ENCODE results near the gene C2CD2L.
"Not testable (repeated sequence)": the region's sequence is repeated elsewhere in the genome, so short reads cannot be mapped to it uniquely, and the experiment has no call there.

The C2CD2L gene

GRCh38 chr11:119106564-119107537 is at the start of gene C2CD2L:
C2CD2L (plus strand) TSS chr11:119107344; CDS start chr11:119107742, 398 bp downstream.
- peak; percentile 93 to 100 for DNase-seq

GRCh38 chr11:119059128-119059527 is 48.0 kb upstream of the C2CD2L start:
- DNase-seq = not testable (repeated sequence)

GRCh38 chr11:119061256-119061655 is 45.9 kb upstream of the C2CD2L start:
- no peak for DNase-seq

GRCh38 chr11:119062779-119063178 is 44.4 kb upstream of the C2CD2L start:
- DNase-seq = no peak

- peak; percentile 34 to 74 for DNase-seq
Observed at GRCh38 chr11:119065369-119065768, 41.8 kb upstream of the C2CD2L start.

GRCh38 chr11:119067371-119068222 is 39.5 kb upstream of the C2CD2L start, which contains the start of gene VPS11:
VPS11 (plus strand) TSS chr11:119067818; CDS start chr11:119067824, 6 bp downstream.
- peak; percentile 98 to 100 for DNase-seq

- no peak for DNase-seq
Observed at GRCh38 chr11:119077839-119078238, 29.3 kb upstream of the C2CD2L start.

GRCh38 chr11:119078675-119079420 is 28.3 kb upstream of the C2CD2L start:
- DNase-seq = no peak

- no peak for DNase-seq
Observed at GRCh38 chr11:119081682-119082260, 25.4 kb upstream of the C2CD2L start.

GRCh38 chr11:119084663-119085436 is 22.3 kb upstream of the C2CD2L start, which contains the start of gene HMBS:
HMBS (plus strand) TSS chr11:119084881; CDS start chr11:119085034, 153 bp downstream.
- DNase-seq = peak; percentile 98 to 99

GRCh38 chr11:119085437-119085847 is 21.7 kb upstream of the C2CD2L start:
- peak in 1 of 2 experiments; percentile 81 for DNase-seq

- DNase-seq = no peak
Observed at GRCh38 chr11:119087123-119087522, 20.0 kb upstream of the C2CD2L start.

GRCh38 chr11:119087747-119088241 is 19.4 kb upstream of the C2CD2L start:
- DNase-seq = no peak

- DNase-seq = no peak
Observed at GRCh38 chr11:119088406-119088805, 18.7 kb upstream of the C2CD2L start.

GRCh38 chr11:119089319-119089718 is 17.8 kb upstream of the C2CD2L start:
- DNase-seq = no peak

GRCh38 chr11:119091178-119091577 is 16.0 kb upstream of the C2CD2L start:
- peak in 1 of 2 experiments; percentile 29 for DNase-seq

GRCh38 chr11:119091966-119092879 is 14.9 kb upstream of the C2CD2L start:
- DNase-seq = peak in 1 of 2 experiments; percentile 56

- DNase-seq = peak in 1 of 2 experiments; percentile 47
Observed at GRCh38 chr11:119092880-119093842, 14.0 kb upstream of the C2CD2L start.

All from NCI-H526 (cell line).